Liver (tissue), 3 donors: ENCODE results near the gene SIGLEC9.

Experiments used
- EGR1 ChIP-seq, 2 donors: IDR thresholded peaks; 2 replicates each; pipeline ENCODE4 v1.6.1; 2016 to 2018; ENCODE audit warnings: antibody characterized with exemption in 2 of 2, low read depth in 2 of 2
- FOXA1 ChIP-seq: IDR thresholded peaks from 2 replicates; pipeline ENCODE4 v1.6.1; 2016; ENCODE audit warnings: antibody characterized with exemption
- SP1 ChIP-seq: IDR thresholded peaks from 2 replicates; pipeline ENCODE4 v1.6.1; 2018; ENCODE audit warnings: antibody characterized with exemption, mild to moderate bottlenecking
- TAF1 ChIP-seq: conservative IDR thresholded peaks from 2 replicates; pipeline ENCODE4 v1.6.1; 2016; ENCODE audit warnings: antibody characterized with exemption, mild to moderate bottlenecking
- TF ChIP-seq, protein P1 (sequence below): fragments of 150-350 bp; IDR thresholded peaks from 2 replicates; pipeline ENCODE4 v1.5.1; 2017; ENCODE audit warnings: improper control_type of control experiment, low read depth, low read length; ENCODE audit not compliant: missing input control
- TF ChIP-seq, protein P2 (sequence below): IDR thresholded peaks from 2 replicates; pipeline ENCODE4 v1.6.1; 2016; ENCODE audit warnings: antibody characterized with exemption
- TF ChIP-seq, protein P3 (sequence below): IDR thresholded peaks from 2 replicates; pipeline ENCODE4 v1.6.1; 2016; ENCODE audit warnings: antibody characterized with exemption
- donor health status: healthy.
- donor health status: healthy.

GRCh38 chr19:51091895-51092873, 32.5 kb upstream of the SIGLEC9 start:
- TF ChIP-seq, protein P1, sequence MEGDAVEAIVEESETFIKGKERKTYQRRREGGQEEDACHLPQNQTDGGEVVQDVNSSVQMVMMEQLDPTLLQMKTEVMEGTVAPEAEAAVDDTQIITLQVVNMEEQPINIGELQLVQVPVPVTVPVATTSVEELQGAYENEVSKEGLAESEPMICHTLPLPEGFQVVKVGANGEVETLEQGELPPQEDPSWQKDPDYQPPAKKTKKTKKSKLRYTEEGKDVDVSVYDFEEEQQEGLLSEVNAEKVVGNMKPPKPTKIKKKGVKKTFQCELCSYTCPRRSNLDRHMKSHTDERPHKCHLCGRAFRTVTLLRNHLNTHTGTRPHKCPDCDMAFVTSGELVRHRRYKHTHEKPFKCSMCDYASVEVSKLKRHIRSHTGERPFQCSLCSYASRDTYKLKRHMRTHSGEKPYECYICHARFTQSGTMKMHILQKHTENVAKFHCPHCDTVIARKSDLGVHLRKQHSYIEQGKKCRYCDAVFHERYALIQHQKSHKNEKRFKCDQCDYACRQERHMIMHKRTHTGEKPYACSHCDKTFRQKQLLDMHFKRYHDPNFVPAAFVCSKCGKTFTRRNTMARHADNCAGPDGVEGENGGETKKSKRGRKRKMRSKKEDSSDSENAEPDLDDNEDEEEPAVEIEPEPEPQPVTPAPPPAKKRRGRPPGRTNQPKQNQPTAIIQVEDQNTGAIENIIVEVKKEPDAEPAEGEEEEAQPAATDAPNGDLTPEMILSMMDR: no peak
- TF ChIP-seq, protein P2, sequence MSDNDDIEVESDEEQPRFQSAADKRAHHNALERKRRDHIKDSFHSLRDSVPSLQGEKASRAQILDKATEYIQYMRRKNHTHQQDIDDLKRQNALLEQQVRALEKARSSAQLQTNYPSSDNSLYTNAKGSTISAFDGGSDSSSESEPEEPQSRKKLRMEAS: no peak
- TF ChIP-seq SP1 (no peak), EGR1 (IDR thresholded peaks at IDR 0.05; ENCODE audit: low read depth in 2 of 2) (no peak), TAF1 (no peak), FOXA1 (no peak)
- TF ChIP-seq, protein P3, sequence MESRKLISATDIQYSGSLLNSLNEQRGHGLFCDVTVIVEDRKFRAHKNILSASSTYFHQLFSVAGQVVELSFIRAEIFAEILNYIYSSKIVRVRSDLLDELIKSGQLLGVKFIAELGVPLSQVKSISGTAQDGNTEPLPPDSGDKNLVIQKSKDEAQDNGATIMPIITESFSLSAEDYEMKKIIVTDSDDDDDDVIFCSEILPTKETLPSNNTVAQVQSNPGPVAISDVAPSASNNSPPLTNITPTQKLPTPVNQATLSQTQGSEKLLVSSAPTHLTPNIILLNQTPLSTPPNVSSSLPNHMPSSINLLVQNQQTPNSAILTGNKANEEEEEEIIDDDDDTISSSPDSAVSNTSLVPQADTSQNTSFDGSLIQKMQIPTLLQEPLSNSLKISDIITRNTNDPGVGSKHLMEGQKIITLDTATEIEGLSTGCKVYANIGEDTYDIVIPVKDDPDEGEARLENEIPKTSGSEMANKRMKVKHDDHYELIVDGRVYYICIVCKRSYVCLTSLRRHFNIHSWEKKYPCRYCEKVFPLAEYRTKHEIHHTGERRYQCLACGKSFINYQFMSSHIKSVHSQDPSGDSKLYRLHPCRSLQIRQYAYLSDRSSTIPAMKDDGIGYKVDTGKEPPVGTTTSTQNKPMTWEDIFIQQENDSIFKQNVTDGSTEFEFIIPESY: no peak
